Dermis microvascular lymphatic vessel endothelial cell (primary cell): ENCODE results near the gene TBCB. TPM values are rescaled to one million over a fixed set of nuclear protein-coding genes. Genes with fewer than 3 reads are reported as not detected.
"Not testable (repeated sequence)": the region's sequence is repeated elsewhere in the genome, so short reads cannot be mapped to it uniquely, and the experiment has no call there.

ENCODE experiments used
- DNase-seq, 2 donors: peaks; one replicate each; pipeline versions ENCODE4 v3.0.0 to v3.0.0-alpha.2; 2010; ENCODE audit warnings: low read depth in 2 of 2
- total RNA-seq: library from RNA; depleted of rRNA; stranded (reverse); fragments of >200 nt; gene quantifications from 2 replicates; pipeline ENCODE4 v1.2.1, GENCODE V29; 2014

Gene TBCB
- total RNA-seq, 1 donor from 2014 or later: 164 TPM

DNA sequence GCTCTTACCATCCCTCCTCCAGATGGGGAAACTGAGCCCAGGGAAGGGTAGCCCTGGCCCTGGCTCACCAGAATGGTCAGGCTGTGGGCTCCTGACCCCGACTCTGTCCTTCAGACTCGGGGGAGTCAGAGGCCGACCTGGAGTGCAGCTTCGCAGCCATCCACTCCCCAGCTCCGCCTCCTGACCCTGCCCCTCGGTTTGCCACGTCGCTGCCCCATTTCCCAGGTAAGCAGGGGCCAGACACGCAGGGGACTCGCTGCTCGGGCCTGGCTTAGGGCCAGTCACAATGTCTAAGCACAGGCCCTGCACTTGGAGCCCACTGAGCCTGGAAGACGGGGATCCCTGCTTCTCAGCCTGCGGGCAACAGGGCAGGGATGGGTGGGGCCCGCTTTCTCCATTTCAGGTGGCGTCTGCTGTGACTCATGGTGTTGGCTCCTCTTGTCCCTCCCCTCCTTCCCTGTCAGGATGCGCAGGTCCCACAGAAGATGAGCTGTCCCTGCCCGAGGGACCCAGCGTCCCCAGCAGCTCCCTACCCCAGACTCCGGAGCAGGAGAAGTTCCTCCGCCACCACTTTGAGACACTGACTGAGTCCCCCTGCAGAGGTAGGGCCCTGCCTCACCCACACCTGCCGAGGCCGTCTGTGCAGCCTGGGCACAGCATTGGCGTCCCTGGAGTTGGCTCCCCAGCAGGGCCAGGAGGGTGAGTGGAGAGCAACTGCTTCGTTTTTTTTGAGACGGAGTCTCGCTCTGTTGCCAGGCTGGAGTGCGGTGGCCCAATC, 13.5 kb upstream of the TBCB start:
- DNase-seq: no peak

DNA sequence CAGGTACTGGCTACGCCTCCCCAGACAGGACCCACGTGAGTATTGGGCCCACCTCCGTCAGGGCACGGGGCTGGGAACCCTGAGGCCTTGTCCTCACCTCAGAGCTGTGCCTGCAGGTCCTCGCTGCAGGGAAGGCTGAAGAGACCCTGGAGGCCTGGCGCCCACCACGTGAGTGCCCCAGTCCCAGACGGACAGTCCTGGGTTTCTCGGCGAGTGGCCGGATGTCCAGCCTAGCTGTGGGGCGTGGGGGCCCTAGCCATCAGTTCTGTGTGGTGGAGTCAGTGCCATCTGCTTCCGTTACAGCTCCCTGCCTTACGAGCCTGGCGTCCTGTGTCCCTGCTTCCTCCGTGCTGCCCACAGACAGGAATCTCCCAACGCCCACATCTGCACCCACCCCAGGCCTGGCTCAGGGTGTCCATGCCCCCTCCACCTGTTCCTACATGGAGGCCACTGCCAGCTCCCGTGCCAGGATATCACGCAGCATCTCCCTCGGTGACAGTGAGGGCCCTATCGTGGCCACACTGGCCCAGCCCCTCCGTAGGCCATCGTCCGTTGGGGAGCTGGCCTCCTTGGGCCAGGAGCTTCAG, 12.1 kb upstream of the TBCB start:
- DNase-seq: no peak

DNA sequence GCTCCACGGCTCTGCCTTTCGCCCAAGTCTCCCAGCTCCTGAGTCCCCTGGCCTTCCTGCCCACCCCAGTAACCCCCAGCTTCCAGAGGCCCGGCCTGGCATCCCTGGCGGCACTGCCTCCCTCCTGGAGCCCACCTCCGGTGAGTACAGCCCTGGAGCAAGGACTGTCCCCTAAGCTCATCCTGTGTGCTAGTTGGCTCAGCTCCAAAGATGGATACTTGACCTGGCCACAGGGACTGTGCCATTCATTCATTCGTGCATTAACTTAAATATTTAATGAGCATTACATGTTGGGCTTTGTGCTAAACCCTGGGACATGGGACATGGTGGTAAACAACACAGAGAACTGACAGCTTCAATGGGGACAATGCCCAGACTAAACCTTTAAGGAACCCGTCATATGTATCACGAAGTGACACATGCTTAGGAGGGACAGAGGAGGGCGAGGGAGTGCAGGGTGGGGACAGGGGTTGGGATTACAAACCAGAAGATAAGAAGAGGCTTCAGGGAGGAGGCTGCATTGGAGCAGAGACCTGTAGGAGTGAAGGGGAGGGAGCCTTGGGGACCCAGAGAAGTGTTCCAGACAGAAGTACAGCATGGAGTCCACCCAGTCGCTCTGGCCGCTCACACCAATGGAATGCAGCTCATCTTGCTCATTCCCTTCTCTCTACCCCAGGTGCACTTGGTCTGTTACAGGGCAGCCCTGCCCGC, 11.3 kb upstream of the TBCB start:
- DNase-seq: no peak

DNA sequence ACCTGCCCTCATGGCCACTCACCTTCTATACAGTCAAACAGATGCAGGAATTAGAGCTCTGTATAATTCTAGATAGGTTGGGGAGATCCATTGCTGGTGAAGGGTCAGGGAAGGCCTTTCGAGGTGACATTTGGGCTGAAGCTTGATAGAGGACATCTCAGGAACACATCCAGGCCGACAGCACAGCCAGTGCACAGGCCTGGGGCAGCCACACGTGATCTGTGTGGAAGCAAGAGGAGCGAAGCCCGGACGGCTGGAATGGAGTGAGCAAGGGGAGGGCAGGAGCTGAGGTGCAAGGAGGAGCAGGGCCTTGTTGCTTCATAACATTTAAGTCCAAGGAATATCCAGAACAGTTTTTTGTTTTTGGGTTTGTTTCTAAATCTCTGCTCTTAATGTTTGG, 8.8 kb upstream of the TBCB start:
- DNase-seq: no peak

DNA sequence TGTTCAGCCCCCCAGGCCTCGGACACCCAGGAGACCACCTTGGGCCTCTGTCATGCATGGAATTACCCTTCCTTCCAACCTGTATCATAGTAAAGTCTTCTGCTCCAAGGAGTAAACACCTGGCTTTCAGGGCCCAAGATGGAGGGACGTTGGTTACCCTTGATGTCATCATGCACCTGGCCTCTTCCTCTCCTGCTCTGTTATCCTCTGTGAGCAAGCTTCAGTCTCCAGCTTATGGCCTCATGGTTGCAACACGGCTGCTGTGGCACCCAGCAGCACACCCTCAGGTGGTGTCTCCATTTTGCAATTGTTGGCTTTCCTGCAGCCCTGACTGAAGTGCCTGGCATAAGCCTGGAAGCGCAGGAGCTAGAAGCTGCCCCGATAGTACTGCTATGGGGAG, 8.3 kb upstream of the TBCB start:
- no peak for DNase-seq

DNA sequence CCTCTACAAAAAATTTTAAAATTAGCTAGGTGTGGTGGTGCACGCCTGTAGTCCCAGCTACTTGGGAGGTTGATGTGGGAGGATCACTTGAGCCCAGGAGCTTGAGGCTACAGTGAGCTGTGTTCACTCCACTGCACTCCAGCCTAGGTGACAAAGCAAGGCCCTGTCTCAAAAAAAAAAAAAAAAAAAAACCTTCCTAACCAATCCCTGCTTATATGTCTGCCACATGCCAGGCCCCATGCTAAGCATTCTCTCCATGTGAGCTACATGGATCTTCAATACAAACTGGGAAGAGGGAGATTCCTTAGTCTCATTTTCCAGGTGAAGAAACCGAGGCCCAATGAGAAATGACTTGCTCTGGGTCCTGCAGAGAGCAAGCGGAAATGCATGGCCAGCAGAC, 6.6 kb upstream of the TBCB start:
- DNase-seq: no peak

DNA sequence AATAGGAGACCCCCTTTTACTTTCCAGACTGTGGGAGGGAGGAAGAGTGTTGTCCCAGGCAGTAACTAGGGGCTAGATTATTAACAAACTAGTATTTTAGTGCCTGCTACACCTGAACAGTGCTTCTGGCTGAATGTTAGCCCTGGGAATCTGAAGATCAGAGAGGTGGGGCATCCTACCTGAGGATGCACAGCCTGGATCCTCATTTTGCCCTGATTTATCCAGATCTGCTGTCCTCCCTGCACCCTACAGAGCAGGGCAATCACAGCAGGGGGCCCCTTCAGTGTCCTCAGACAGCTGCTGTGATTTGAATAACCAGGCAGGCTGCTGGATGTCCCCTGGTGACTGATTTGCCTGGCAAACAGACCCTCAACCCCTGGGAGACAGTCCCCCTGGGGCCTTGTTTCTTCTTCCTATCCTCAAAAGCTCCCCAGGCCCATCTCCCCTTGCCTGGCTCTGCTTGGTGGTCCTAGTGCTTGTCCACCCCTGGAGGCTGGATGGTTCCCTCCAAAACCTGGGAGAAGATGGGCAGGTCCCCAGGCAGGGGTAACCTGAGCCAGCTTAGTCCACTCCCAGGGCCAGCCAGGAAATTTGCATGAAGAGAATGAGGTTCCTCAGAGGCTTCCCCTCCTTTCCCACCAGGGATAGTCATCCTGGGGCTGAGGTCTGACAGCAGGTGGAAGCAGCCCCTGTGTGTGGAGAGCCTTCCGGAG, 4.6 kb upstream of the TBCB start, which contains the start of gene OVOL3:
OVOL3 (plus strand) TSS at position 657 of the 713 bp plus-strand sequence. CDS start 60 bp downstream, outside the sequence.
- DNase-seq: no peak

DNA sequence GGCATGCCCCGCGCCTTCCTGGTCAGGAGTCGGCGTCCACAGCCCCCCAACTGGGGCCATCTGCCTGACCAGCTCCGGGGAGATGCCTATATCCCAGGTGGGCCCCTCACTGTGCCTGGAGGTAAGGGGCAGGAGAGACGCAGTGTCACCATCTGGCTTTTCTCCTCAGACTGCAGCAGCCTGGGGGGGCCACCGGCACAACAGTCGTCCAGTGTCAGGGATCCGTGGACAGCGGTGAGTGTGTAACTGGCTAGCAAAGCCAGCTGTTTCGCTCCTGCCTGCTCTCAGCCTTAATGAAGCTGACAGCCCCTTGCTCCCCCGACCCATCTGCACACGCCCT, 4.1 kb upstream of the TBCB start:
- DNase-seq: no peak

DNA sequence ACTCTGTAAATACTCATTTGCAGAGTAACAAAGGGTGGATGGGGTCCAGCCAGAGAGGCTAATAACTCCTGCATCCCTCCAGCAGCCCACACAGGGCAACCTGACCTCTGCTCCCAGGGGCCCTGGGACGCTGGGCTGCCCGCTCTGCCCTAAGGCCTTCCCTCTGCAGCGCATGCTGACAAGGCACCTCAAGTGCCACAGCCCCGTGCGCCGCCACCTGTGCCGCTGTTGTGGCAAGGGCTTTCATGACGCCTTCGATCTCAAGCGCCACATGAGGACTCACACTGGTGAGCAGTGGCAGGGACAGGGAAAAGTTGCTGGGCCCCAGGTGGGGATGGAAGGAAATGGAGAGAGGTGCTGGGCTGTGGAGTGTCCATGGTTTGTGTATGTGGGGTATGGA, 2.6 kb upstream of the TBCB start:
- no peak for DNase-seq

DNA sequence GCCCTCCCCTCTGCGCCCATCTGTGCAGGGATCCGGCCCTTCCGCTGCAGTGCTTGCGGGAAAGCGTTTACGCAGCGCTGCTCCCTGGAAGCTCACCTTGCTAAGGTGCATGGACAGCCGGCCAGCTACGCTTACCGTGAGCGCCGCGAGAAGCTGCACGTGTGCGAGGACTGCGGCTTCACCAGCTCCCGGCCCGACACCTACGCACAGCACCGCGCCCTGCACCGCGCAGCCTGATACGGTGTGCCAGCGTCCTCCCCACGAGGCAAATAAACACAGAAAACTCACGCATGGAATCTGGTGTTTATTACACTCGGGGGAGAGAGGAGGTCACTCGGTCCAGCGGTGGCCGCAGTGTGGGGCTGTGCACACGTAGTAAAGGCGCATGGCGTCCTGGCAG, 1.8 kb upstream of the TBCB start:
- no peak for DNase-seq

DNA sequence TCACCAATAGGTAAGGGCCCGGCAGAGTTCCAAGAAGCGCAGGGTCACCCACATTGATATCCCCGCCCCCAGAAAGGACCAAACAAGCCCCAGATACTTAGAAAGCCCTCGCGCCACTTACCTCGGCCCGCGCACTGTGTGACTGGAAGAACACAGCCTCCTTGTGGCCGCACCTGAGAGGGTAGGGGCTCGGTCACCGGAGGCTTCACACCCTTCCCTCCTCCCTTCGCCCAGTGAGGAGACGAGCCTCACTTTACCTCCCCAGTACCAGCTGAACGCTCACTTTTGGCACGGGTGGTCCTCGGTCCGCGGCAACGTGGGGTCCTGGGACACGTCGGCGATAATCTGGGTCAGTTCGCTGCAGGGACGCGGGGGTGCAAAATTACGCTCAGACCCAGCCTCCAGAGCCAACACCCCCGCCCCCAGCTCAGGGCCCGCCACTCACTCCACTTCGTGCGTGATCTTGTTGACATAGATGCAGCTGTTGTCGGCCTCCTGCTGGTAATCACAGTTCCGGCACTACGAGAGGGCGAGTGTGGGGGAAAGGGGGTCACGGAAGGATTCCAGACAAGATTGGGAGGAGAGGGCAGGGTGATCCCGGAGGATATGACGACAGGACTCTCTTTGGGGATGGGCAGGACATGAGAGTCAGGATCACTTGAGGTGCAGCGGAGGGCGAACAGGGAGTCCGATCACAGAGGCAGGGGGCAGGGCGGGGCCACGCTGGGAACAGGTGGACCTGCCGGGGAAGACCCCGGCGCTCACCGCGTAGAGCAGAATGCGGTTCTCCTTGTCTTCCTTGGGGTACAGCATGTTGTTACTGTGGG, 1.2 kb upstream of the TBCB start:
- peak; percentile 14 to 39 for DNase-seq

DNA sequence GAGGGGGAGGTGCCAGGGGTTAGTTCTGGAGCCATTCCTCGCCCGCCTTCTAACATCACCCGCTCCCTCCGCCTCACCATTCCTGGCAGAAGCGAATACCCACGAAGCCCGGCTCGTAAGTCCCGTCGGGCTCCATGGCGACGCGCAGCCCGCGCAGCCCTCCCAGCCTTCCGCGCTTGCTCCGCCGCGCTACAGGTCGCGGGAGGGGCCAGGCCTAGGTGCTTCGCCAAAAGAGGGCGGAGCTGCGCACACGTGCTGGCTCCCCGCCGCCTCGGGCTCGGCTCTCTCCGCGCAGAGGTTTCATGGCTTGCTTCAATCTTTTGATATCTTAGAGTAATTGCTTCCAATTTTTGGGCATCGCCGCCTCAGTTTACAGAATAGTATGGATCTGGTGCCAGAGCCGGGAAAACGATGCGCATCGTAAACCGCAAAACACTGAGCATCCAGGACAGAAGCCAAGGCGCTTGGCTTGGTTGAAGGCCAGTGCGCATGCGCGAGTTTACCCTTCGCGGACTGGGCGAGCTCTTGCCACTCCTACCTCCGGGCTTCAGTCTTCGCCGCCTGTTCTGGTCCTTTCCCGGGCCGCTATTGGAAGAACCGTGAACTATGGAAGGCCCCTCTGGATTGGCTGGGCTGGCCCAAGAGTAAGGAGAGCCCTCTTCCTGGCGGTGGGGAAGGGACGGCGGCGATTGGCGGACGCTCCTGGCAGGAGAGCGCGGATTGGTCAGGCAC, 381 bp upstream of the TBCB start, which contains the start of gene POLR2I:
POLR2I (minus strand) TSS at position 155 of the 732 bp plus-strand sequence; CDS start at position 136, 19 bp downstream.
- DNase-seq: peak; percentile 99 to 100

DNA sequence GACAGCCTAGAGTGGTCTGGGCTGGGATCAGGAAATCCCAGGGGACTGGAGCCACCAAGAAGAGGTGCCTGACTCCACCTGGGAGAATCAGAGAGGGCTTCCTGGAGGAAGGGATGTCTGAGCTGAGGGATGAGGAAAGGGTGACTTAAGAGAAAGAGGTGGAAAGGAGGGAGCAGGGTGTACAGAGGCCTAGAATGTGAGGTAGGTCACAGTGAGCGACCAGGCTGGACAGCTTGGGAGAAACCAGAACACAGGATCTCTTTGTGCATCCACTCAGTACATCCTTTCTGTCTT, 1.0 kb downstream of the TBCB start:
- no peak for DNase-seq

DNA sequence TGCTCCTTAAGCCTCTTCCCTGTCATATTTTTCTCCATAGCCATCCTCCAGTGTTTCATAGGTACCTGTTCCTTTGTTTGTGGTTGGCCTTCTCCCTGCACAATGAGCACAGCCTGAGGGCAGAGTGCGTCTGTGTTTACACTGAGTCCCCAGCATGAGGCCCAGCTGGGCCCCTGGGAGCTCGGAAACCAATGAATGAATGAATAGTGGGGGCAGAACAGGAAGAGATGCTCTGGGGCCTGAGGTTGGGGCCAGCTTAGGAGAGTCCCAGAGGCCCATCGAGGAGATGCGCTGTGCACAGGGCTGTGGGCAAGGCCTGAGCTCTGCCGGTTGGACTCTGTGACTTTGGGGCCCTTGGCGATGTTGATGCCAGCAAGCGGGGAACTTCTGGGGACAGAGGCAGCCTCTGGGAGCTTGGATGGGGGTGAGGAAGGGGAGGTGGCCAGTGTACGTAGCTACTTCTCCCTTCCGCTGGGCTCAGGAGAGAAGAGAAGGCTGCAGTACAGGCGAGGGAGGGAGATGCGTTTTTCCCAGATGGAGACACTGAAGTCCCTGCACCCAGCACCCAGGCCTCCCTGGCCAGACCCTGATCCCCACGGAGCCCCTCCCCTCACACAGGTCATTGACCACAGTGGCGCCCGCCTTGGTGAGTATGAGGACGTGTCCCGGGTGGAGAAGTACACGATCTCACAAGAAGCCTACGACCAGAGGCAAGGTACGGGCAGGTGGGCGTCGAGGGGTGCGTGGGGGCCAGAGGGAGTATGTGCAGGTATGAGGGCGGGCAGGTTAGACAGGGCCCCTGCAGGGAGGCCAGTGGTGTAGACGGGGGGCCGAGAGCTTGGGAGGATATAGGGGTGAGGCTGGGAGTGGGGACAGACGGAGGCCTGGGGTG, 5.1 kb downstream of the TBCB start:
- no peak for DNase-seq

DNA sequence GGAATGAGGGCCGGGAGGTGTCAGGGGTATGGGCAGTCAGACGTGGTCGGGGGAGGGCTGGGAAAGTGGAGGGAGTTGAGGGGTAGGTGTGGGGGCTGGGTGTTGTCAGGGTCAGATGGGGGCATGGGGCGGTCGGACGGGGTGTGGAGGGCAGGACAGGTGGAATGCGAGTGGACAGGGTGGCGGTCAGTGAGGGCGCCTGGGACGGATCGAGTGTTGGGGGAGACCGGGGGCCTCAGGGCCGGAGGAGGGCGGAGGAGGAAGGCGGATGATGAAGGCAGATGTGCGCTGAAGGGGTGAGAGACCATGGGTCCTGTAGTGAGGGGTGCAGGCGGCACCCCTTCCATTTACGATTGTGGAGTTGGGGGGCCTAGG, 5.7 kb downstream of the TBCB start:
- no peak for DNase-seq

DNA sequence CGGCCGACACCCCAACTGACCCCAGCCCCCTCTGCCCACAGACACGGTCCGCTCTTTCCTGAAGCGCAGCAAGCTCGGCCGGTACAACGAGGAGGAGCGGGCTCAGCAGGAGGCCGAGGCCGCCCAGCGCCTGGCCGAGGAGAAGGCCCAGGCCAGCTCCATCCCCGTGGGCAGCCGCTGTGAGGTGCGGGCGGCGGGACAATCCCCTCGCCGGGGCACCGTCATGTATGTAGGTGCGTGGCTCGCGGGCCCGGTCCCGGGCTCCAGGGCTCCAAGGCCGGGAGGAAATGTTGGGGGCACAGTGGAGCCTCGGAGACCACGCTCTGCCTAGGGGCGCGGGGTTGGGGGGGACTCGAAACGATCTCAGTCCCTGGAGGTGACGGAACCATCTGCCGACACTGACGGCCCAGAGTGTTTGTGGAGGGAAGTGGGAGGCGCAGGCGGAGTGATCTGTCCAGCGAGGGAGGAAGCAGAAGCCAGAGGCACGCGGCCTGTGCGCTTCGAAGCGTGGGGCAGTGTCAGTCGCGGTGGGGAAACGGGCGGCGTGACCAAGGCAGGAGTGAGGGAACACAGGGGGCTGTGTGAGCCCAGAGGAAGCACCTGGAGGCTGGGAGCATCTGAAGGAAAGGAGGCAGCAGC, 6.3 kb downstream of the TBCB start:
- no peak for DNase-seq

DNA sequence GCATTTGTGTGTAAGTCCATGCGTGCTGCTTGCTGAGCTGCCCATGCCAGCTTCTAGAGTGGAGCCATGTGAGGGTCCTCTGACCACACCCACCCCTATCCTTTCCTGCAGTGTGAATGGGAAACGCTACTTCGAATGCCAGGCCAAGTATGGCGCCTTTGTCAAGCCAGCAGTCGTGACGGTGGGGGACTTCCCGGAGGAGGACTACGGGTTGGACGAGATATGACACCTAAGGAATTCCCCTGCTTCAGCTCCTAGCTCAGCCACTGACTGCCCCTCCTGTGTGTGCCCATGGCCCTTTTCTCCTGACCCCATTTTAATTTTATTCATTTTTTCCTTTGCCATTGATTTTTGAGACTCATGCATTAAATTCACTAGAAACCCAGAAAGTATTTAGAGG, 10.3 kb downstream of the TBCB start:
- no peak for DNase-seq

DNA sequence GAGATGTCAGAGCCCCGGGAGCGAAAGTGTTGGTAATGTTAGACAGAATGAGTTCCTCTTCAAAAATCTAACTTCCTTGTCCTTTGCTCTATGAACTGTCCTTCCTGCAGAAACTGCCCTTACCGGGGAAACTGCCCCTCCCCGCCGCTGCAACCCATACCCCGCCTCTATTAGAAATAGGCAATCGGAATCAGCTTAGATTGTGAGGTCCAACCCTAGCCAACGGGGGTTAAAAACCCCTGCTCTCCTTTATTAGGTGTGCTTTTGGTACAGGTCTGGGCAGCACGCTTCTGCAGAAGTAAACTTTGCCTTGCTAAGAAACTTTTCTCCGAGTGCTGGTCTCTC, 13.1 kb downstream of the TBCB start:
- DNase-seq: no peak

DNA sequence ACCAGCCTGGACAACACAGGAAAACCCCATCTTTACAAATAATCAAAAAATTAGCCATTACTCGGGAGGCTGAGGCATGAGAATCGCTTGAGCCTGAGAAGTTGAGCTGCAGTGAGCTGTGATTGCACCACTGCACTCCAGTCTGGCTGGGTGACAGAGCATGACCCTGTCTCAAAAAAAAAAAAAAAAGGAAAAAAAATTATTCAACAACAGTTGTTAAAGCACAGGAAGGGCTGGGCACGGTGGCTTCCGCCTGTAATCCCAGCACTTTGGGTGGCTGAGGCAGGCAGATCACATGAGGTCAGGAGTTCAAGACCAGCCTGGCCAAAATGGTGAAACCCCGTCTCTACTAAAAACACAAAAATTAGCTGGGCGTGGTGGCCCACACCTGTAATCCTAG, 16.0 kb downstream of the TBCB start:
- DNase-seq: not testable (repeated sequence)
